Gastrocnemius medialis (tissue), 4 donors: ENCODE data around the gene OR52K2.

ENCODE experiments used
- POLR2A ChIP-seq, 2 donors: fragments of 450-650 bp; IDR thresholded peaks; one replicate each; pipeline ENCODE4 v1.6.1; 2017; ENCODE audit warnings: antibody characterized with exemption in 2 of 2, mild to moderate bottlenecking in 2 of 2, moderate library complexity in 2 of 2
- TF ChIP-seq, protein P1 (sequence below), 5 experiments: fragments of 450-650 bp in 3 of 5; fragments of 200-600 bp in 2 of 5; sonication (generic) in 2 of 5; IDR thresholded peaks in 4 of 5; conservative IDR thresholded peaks in 1 of 5; 1 replicate in 4 of 5; 2 replicates in 1 of 5; pipeline ENCODE4 v1.5.1; 2016 to 2019; ENCODE audit warnings: antibody characterized with exemption in 5 of 5, mild to moderate bottlenecking in 3 of 5, moderate library complexity in 3 of 5

DNA sequence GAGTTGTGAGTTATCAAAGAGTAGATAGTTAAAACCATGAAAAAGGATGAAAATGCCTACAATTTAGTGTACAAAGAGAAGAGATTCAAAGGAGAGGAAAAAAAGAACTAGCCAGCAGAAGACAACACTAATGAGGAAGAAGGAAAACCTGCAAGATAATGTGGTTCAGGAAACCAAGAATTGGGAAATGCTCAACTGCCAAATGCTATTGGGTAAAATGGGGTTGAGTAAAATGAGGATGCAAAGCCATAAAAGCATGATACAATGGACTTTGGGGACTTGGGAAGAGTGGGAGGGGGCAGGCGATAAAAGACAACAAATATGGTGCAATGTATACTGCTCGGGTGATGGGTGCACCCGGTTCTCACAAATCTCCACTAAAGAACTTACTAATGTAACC lies 7.6 kb upstream of the OR52K2 start:
- TF ChIP-seq, protein P1, sequence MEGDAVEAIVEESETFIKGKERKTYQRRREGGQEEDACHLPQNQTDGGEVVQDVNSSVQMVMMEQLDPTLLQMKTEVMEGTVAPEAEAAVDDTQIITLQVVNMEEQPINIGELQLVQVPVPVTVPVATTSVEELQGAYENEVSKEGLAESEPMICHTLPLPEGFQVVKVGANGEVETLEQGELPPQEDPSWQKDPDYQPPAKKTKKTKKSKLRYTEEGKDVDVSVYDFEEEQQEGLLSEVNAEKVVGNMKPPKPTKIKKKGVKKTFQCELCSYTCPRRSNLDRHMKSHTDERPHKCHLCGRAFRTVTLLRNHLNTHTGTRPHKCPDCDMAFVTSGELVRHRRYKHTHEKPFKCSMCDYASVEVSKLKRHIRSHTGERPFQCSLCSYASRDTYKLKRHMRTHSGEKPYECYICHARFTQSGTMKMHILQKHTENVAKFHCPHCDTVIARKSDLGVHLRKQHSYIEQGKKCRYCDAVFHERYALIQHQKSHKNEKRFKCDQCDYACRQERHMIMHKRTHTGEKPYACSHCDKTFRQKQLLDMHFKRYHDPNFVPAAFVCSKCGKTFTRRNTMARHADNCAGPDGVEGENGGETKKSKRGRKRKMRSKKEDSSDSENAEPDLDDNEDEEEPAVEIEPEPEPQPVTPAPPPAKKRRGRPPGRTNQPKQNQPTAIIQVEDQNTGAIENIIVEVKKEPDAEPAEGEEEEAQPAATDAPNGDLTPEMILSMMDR (IDR thresholded peaks at IDR 0.05 in 4 of 5, conservative IDR thresholded peaks at IDR 0.05 in 1 of 5), result no peak
- TF ChIP-seq POLR2A (IDR thresholded peaks at IDR 0.05), result no peak
